SK-N-MC (cell line): ENCODE results near the gene CMIP.

Experiments used
- DNase-seq: peaks from one replicate; pipeline ENCODE4 v3.0.0-alpha.2; 2011; ENCODE audit warnings: low read depth, low spot score
- H3K27ac ChIP-seq: fragments of 200-600 bp; sonication (generic); 2 replicates; pipeline ENCODE4 v1.5.1; 2016; ENCODE audit warnings: mixed run types
- H3K36me3 ChIP-seq: fragments of 200-600 bp; sonication (generic); 2 replicates; pipeline ENCODE4 v1.6.1; 2017; ENCODE audit warnings: antibody characterized with exemption, low read length, mixed read lengths; ENCODE audit not compliant: insufficient read depth
- H3K4me3 ChIP-seq: fragments of 200-600 bp; sonication (generic); 2 replicates; pipeline ENCODE4 v1.5.1; 2016
- H3K9ac ChIP-seq: fragments of 200-600 bp; sonication (generic); 2 replicates; pipeline ENCODE4 v1.8.0; 2017; ENCODE audit warnings: mixed run types, mixed read lengths; ENCODE audit not compliant: insufficient read length
- H3K9me3 ChIP-seq: fragments of 200-600 bp; sonication (generic); 2 replicates; pipeline ENCODE4 v1.6.1; 2017; ENCODE audit warnings: low read depth, mild to moderate bottlenecking, antibody characterized with exemption, low read length, moderate library complexity, mixed read lengths
- EZH2 ChIP-seq: fragments of 200-600 bp; sonication (generic); IDR thresholded peaks from one replicate; pipeline ENCODE4 v1.6.1; 2017; ENCODE audit warnings: antibody characterized with exemption
- FOXP2 ChIP-seq: optimal IDR thresholded peaks from 2 replicates; pipeline ENCODE3; 2011; ENCODE audit warnings: mild to moderate bottlenecking, moderate library complexity; ENCODE audit not compliant: insufficient read depth; ENCODE audit errors: extremely low read length, control extremely low read depth
- POLR2AphosphoS5 ChIP-seq: IDR thresholded peaks from 2 replicates; pipeline ENCODE4 v1.6.1; 2012; ENCODE audit warnings: mild to moderate bottlenecking, low read depth, low read length, borderline replicate concordance

Gene CMIP

GRCh38 chr16:81473969-81474959, 29.7 kb downstream of the CMIP start:
- no peak overlapping the region for H3K9ac ChIP-seq
- H3K4me3 ChIP-seq, result no peak overlapping the region
- no peaks in the 10 kb centered on the region for H3K9me3 ChIP-seq
- no peak for DNase-seq
- H3K27ac ChIP-seq, result no peak overlapping the region
- no peaks in the 10 kb centered on the region for H3K36me3 ChIP-seq
- TF ChIP-seq POLR2AphosphoS5, result no peak
- TF ChIP-seq EZH2, result no peak
- TF ChIP-seq FOXP2, result no peak

GRCh38 chr16:81477697-81478693, 33.4 kb downstream of the CMIP start:
- no peak overlapping the region for H3K27ac ChIP-seq
- no peaks in the 10 kb centered on the region for H3K36me3 ChIP-seq
- H3K4me3 ChIP-seq, result no peak overlapping the region
- H3K9ac ChIP-seq, result no peak overlapping the region
- H3K9me3 ChIP-seq, result no peaks in the 10 kb centered on the region
- no peak for DNase-seq
- TF ChIP-seq POLR2AphosphoS5, result no peak
- TF ChIP-seq EZH2, result no peak
- no peak for TF ChIP-seq FOXP2

- TF ChIP-seq POLR2AphosphoS5 (no peak), FOXP2 (no peak), EZH2 (no peak)
- H3K9ac ChIP-seq, result no peak overlapping the region
- no peaks in the 10 kb centered on the region for H3K9me3 ChIP-seq
- no peak for DNase-seq
- no peaks in the 10 kb centered on the region for H3K36me3 ChIP-seq
- no peak overlapping the region for H3K27ac ChIP-seq
- H3K4me3 ChIP-seq, result no peak overlapping the region
Measured at GRCh38 chr16:81478876-81479511, 34.4 kb downstream of the CMIP start.

- no peaks in the 10 kb centered on the region for H3K36me3 ChIP-seq
- TF ChIP-seq POLR2AphosphoS5, result no peak
- TF ChIP-seq EZH2, result no peak
- no peak for TF ChIP-seq FOXP2
- H3K27ac ChIP-seq, result no peak overlapping the region
- no peaks in the 10 kb centered on the region for H3K9me3 ChIP-seq
- no peak overlapping the region for H3K9ac ChIP-seq
- H3K4me3 ChIP-seq, result no peak overlapping the region
- no peak for DNase-seq
Measured at GRCh38 chr16:81480606-81481206, 36.1 kb downstream of the CMIP start.

- H3K9me3 ChIP-seq, result no peaks in the 10 kb centered on the region
- H3K4me3 ChIP-seq, result no peak overlapping the region
- no peak for DNase-seq
- no peak overlapping the region for H3K27ac ChIP-seq
- H3K9ac ChIP-seq, result no peak overlapping the region
- TF ChIP-seq EZH2, result no peak
- no peak for TF ChIP-seq POLR2AphosphoS5
- TF ChIP-seq FOXP2, result no peak
- no peaks in the 10 kb centered on the region for H3K36me3 ChIP-seq
Measured at GRCh38 chr16:81481207-81481821, 36.7 kb downstream of the CMIP start.

GRCh38 chr16:81482329-81483063, 37.9 kb downstream of the CMIP start:
- DNase-seq, result no peak
- Histone ChIP-seq H3K27ac (no peak overlapping the region), H3K4me3 (no peak overlapping the region), H3K36me3 (no peaks in the 10 kb centered on the region), H3K9me3 (no peaks in the 10 kb centered on the region), H3K9ac (no peak overlapping the region)
- TF ChIP-seq POLR2AphosphoS5 (no peak), EZH2 (no peak), FOXP2 (no peak)
